Lower lobe of right lung (tissue), 2 donors: ENCODE measurements around the gene SUN5. TPM values are rescaled to one million over a fixed set of nuclear protein-coding genes. Genes with fewer than 3 reads are reported as not detected.

Experiments used
- ATAC-seq, 2 donors: fragments of 200-7000 bp; cut with Tn5 transposase; one replicate each; pipeline ENCODE4 v1.9.1; 2020 to 2022; ENCODE audit warnings: mild to moderate bottlenecking in 2 of 2, moderate library complexity in 2 of 2
- DNase-seq: peaks from one replicate; pipeline ENCODE4 v3.0.0-alpha.2; 2020
- H3K27ac ChIP-seq: fragments of 200-600 bp; one replicate; pipeline ENCODE4 v1.8.0; 2022
- H3K27me3 ChIP-seq: fragments of 200-600 bp; one replicate; pipeline ENCODE4 v1.8.0; 2022; ENCODE audit warnings: low read depth
- H3K36me3 ChIP-seq: fragments of 200-600 bp; one replicate; pipeline ENCODE4 v1.8.0; 2022; ENCODE audit warnings: mild to moderate bottlenecking
- H3K4me1 ChIP-seq: fragments of 200-600 bp; one replicate; pipeline ENCODE4 v1.8.0; 2022
- H3K4me3 ChIP-seq: fragments of 200-600 bp; one replicate; pipeline ENCODE4 v1.8.0; 2022; ENCODE audit warnings: mild to moderate bottlenecking
- H3K9me3 ChIP-seq: fragments of 200-600 bp; one replicate; pipeline ENCODE4 v1.8.0; 2022
- CTCF ChIP-seq: fragments of 200-600 bp; IDR thresholded peaks from one replicate; pipeline ENCODE4 v1.8.0; 2022; ENCODE audit warnings: antibody characterized with exemption, mild to moderate bottlenecking
- intact Hi-C: fragments of 100-400 bp; cut with DNase I; formaldehyde crosslinking; loops from one replicate; pipeline ENCODE4 v1.11.0; 2022
- total RNA-seq: library from RNA; stranded (reverse); fragmentation: NEBNext Ultra II Directional; extraction: Animal tissue kit (Norgen Biotek cat#: 25700); gene quantifications from one replicate; pipeline ENCODE4 v1.2.1, GENCODE V29; 2021
- donor health status: DM: no; HTN: yes; CAD: no; lungs with severe emphysema.

Gene SUN5
- total RNA-seq, 1 donor from 2014 or later: not detected

- H3K4me1 ChIP-seq: no peaks in the 10 kb centered on the region
- DNase-seq (no peak), ATAC-seq (no peak)
- H3K27ac ChIP-seq: no peak overlapping the region
- no peak overlapping the region for H3K4me3 ChIP-seq
- no peaks in the 10 kb centered on the region for H3K36me3 ChIP-seq
- peaks cover 4% of the 10 kb centered on the region for H3K9me3 ChIP-seq
- no peak for TF ChIP-seq CTCF
- intact Hi-C loops: no loop called here
- H3K27me3 ChIP-seq: no peaks in the 10 kb centered on the region
These were observed 5.9 kb upstream of the SUN5 start for GRCh38 chr20:33010133-33010504.

GRCh38 chr20:33009214-33010132 is 5.2 kb upstream of the SUN5 start:
- intact Hi-C loops: no loop called here
- no peak for TF ChIP-seq CTCF
- Histone ChIP-seq H3K27me3 (no peaks in the 10 kb centered on the region), H3K36me3 (no peaks in the 10 kb centered on the region), H3K9me3 (peaks cover 5% of the 10 kb centered on the region), H3K4me1 (no peaks in the 10 kb centered on the region), H3K27ac (no peak overlapping the region), H3K4me3 (no peak overlapping the region)
- DNase-seq (no peak), ATAC-seq (no peak)

- no peak overlapping the region for H3K27ac ChIP-seq
- DNase-seq (no peak), ATAC-seq (no peak)
- no peaks in the 10 kb centered on the region for H3K36me3 ChIP-seq
- no peaks in the 10 kb centered on the region for H3K27me3 ChIP-seq
- H3K9me3 ChIP-seq: peaks cover 5% of the 10 kb centered on the region
- no peaks in the 10 kb centered on the region for H3K4me1 ChIP-seq
- no peak for TF ChIP-seq CTCF
- intact Hi-C loops: no loop called here
- no peak overlapping the region for H3K4me3 ChIP-seq
These were observed 4.3 kb upstream of the SUN5 start for GRCh38 chr20:33008336-33009213.

GRCh38 chr20:33007376-33008335 is 3.4 kb upstream of the SUN5 start, which contains the start of gene BPIFB2:
TSS of gene BPIFB2 (plus strand) at chr20:33007704. CDS start at chr20:33008575, 871 bp downstream.
- intact Hi-C loops: no loop called here
- no peak within 1 kb of the TSS for H3K27ac ChIP-seq
- no peak for ATAC-seq

More at GRCh38 chr20:33007376-33008335, 3.4 kb upstream of the SUN5 start, which contains the start of gene BPIFB2:
- no peak for DNase-seq
- no peaks in the 10 kb centered on the region for H3K27me3 ChIP-seq
- no peak within 1 kb of the TSS for H3K4me3 ChIP-seq
- TF ChIP-seq CTCF: no peak
- H3K36me3 ChIP-seq: no peaks in the 10 kb centered on the region
- H3K9me3 ChIP-seq: peaks cover 5% of the 10 kb centered on the region
- H3K4me1 ChIP-seq: no peaks in the 10 kb centered on the region
